Measurements from ENCODE around the gene ZNF469.

The ZNF469 gene, protein sequence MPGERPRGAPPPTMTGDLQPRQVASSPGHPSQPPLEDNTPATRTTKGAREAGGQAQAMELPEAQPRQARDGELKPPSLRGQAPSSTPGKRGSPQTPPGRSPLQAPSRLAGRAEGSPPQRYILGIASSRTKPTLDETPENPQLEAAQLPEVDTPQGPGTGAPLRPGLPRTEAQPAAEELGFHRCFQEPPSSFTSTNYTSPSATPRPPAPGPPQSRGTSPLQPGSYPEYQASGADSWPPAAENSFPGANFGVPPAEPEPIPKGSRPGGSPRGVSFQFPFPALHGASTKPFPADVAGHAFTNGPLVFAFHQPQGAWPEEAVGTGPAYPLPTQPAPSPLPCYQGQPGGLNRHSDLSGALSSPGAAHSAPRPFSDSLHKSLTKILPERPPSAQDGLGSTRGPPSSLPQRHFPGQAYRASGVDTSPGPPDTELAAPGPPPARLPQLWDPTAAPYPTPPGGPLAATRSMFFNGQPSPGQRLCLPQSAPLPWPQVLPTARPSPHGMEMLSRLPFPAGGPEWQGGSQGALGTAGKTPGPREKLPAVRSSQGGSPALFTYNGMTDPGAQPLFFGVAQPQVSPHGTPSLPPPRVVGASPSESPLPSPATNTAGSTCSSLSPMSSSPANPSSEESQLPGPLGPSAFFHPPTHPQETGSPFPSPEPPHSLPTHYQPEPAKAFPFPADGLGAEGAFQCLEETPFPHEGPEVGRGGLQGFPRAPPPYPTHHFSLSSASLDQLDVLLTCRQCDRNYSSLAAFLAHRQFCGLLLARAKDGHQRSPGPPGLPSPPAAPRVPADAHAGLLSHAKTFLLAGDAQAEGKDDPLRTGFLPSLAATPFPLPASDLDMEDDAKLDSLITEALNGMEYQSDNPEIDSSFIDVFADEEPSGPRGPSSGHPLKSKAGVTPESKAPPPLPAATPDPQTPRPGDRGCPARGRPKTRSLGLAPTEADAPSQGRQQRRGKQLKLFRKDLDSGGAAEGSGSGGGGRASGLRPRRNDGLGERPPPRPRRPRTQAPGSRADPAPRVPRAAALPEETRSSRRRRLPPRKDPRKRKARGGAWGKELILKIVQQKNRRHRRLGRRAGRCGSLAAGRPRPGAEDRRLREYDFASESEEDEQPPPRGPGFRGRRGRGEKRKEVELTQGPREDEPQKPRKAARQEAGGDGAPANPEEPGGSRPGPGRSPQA (N-terminal part only)

GRCh38 chr16:88382491-88383400, at the start of gene ZNF469:
TSS of gene ZNF469 (plus strand) at chr16:88382959. CDS start at chr16:88427471, 44,512 bp downstream.
- no peak for DNase-seq (ENCODE audit: low spot score)

DNA sequence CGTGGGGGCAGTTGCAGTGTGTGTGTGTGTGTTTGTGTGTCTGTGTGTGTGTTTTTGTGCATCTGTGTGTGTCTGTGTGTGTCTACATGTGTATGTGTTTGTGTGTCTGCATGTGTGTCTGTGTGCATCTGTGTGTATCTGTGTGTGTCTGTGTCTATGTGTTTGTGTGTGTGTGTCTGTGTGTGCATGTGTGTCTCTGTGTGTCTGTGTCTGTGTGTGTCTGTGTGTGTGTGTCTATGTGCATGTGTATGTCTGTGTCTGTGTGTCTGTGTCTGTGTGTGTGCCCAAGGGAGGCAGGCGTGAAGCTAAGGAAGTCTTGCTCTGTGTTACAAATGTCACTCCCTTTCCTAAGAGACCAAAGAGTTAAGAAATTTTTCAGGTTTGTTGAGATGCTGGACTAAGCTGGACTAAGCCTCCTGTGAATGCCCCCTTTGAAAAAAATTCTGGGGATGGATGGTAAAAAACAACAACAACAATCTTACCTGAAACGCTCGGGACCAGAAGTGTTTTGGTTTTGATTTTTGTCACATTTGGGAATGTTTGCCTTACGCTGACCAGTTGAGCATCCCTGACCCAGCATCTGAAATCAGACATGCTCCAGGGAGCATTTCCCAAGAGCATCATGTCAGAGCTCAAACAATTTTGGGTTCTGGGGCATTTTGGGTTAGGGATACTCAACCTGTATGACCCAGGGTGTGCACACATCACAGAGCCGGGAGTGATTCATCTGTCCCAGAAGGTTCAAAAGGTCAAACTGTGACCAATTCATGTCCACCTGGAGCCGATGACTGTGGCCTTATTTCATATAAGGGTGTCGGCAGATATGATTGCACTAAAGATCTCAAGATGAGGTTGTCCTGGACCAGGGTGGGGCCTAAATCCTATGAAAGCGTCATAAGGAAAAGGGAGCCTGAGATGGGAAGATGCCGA, 48.6 kb upstream of the ZNF469 start:
- DNase-seq (ENCODE audit: low spot score), result no peak

DNA sequence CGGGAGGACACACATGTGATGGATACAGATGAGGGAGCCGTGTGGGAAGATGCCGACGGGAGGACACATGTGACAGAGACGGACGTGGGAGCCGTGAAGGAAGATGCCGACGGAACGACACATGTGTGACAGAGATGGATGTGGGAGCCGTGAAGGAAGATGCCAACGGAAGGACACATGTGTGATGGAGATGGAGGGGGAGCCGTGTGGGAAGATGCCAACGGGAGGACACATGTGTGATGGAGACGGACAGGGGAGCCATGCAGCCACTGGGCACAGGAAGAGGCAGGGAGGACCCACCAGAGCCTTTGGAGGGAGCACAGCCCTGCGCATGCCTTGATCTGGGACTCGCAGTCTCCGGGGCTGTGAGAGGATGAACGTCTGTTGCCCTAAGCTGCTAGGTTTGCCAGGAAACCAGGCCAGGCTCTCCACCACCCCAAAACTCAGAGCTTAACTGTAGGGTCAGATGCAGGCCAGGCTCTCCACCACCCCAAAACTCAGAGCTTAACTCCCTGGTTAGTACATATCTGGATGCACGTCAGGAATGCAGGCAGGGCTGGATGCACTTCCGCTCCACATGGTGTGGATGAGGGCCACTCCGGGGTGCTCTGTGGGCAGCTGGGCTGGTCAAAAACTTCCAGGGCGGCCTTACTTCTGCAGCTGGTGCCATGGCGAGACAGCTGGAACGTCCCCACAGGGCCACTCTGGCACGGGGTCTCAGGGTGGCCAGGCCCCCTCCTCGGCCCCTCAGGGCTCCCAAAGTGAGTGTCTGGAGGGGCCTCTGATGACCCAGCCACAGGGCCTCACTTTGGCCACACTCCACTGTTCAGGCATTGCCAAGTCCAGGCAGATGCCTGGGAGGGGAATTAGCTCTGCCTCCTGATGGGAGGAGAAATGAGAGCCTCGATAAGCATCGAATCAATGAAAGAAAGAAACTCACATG, 47.7 kb upstream of the ZNF469 start:
- DNase-seq (ENCODE audit: low spot score), result no peak

GRCh38 chr16:88337021-88337420, 45.7 kb upstream of the ZNF469 start:
- no peak for DNase-seq (ENCODE audit: low spot score)

GRCh38 chr16:88337538-88337937, 45.2 kb upstream of the ZNF469 start:
- DNase-seq (ENCODE audit: low spot score), result no peak

DNA sequence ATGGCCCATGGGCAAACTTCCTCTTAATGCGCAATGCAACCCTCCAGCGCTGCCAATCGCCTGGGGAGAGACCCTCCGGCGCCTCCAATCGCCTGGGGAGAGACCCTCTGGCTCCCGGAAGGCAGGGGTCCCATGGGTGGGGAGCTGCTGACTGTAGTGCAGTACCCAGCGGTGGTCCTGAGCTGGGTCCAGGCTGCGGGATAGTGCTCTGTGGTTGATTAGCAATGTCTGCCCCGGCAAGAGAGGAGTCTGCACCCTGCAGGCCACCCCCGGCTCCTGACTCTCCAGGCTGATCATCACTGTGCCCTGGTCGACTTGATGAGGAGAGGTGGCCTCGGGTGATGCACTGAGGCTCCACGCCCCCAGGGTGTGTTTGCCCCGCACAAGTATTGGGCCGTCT, 44.6 kb upstream of the ZNF469 start:
- DNase-seq (ENCODE audit: low spot score), result no peak

DNA sequence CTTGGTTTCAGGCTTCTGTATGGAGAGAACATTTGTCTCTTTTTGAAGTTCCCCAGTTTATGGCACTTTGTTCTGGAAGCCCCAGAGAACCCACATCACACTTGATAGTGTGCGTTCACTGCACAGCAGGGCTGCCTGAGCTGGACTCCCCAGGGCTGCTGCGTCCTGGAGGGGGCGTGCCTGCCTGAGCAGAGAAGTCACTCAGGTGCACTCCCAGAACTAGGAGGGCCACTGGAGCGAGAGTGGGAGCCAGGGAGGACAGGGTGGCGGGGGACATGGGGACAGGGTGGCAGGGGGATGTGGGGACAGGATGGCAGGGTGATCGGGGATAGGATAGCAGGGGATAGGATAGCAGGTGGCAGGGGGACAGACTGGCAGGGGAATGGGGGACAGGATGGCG, 43.9 kb upstream of the ZNF469 start:
- DNase-seq (ENCODE audit: low spot score), result no peak

DNA sequence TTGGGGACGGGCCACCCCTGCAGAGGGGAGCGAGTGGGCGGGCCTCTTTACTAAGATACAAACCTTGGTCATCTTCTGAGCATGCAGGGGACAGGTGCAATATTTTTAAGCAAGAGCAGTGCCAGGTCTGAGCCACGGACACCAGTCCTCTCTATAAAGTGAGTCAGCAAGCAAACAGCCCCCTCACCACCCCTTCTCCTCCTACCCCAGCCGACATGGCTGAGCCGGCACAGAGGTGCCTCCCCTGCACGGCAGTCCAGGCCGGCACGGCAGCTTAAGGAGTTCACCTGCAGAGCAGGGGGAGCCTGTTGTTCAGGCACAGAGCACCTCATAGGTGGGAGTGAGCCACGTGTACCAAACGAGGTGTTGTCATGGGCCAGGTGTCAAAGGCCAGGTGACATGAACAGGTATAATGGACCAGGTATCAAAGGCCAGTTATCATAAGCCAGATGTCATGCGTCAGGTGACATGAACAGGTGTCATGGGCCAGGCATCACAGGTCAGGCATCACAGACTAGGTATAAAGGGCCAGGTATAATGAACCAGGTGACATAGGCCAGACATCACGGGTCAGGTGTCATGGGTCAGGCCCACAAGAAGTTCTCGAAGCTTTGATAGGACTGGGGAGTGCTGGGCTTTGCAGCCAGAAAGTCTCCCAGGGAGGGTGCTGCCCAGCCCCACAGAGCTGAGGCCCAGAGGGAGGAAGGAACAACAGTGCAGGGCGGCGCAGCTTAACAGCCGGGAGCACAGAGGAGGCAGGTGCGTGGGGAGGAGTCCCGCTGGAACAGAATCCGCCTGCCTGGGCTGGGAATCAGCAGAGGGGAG, 42.6 kb upstream of the ZNF469 start:
- no peak for DNase-seq (ENCODE audit: low spot score)

DNA sequence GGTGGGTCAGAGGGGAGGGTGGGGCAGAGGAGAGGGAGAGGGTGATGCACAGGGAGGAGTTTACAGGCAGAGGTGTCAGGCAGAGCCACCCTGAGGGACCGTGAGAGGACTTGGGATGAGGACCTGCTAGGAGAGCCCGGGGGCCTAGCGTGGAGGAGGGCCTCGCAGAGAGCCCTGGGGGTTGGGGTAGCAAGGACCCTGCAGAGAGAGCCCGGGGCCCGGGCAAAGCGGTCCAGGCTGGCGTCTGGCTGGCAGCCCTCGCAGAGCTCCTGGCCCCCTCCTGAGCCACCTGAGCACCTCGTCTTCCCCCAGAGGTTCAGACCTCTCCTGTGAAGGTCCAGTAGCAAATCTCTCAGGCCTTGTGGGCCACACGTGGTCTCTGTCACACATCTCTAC, 42.0 kb upstream of the ZNF469 start:
- DNase-seq (ENCODE audit: low spot score), result no peak

- DNase-seq (ENCODE audit: low spot score), result no peak
These were observed 41.0 kb upstream of the ZNF469 start for GRCh38 chr16:88341551-88342290.

DNA sequence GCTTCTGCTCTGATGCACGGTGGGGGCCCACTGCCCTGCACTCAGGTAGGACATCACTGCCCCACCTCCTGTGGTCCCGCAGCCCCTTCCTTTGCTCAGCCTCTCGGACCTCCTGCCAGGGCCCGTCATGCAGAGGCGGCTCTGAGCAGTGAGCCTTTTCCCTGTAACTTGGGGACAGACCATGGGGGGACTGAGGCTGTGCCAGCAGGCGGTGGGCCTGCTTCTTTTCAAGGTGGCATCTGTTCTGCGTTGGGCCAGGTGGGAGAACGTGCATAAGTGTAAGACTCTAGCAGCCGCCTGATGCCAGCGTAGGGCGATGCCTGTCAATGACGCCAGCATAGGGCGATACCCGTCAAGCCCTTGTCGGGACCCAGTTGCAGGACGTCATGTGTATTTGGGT, 40.3 kb upstream of the ZNF469 start:
- no peak for DNase-seq (ENCODE audit: low spot score)

DNA sequence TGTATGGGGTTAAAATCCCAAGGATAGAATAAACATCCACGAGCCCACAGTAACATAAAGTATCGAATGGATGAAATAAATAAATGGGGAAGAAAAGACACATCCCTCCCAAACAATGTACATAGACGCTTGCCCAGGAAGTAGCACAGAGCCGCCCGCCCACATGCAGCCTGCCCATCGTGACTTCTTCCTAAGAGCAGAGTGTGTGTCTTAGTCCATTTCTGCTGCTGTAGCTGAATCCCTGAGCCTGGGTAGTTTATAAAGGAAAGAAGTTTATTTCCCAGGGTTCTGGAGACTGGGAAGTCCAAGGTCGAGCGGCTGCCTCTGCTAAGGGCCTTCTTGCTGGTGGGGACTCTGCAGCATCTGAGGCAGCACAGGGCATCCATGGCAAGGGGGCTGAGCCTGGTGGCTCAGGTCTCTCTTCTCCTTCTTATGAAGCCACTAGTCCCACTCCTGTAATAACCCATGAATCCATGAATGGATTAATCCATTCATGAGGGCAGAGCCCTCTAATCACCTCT, 39.4 kb upstream of the ZNF469 start:
- no peak for DNase-seq (ENCODE audit: low spot score)

- no peak for DNase-seq (ENCODE audit: low spot score)
These were observed 38.2 kb upstream of the ZNF469 start for GRCh38 chr16:88344411-88345030.

- no peak for DNase-seq (ENCODE audit: low spot score)
These were observed 37.6 kb upstream of the ZNF469 start for GRCh38 chr16:88345031-88345720.

DNA sequence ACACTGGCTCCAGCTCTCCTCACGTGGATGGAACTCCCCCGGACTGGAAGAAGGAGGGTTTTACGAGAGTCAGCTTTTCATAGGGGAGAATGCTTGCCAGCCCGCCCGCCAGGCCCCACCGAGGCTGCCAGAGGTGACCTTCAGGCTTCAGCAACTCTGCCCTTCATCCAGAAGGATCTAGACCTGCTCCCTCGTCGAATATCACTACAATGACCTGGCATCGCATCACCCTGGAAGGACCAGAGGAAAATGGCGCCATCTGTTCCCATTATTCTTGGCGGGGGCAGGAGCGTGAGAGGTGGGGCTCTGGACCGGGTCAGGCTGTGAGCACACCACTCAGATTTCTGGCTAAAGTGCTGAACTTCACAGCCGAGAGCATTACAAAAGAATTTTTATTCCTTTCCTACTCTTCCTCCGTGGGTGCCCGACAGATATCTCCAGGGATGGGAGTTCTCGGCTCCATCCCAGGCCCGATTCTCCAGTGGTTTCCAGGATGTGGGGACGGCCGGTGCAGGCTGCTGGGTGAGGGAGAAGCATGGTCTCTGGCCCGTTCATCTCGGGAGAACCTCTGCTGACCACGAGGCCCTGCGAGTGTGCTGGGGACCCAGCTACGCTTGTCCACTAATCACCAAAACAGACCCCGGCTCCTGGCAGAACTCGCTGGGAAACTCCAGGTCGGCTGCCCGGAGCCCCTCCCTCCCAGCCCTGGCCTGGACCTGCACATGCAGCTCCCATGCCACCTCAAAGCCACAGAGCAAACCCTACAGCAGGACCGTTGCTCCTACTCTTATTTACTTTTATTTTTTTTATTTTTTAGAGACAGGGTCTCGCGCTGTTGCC, 36.8 kb upstream of the ZNF469 start:
- DNase-seq (ENCODE audit: low spot score), result no peak
